ENCODE measurements around the gene KLRC4. TPM values are rescaled to one million over a fixed set of nuclear protein-coding genes. Genes with fewer than 3 reads are reported as not detected.

KLRC4 gene
- total RNA-seq, 1 experiment from 2014 or later: not detected

DNA sequence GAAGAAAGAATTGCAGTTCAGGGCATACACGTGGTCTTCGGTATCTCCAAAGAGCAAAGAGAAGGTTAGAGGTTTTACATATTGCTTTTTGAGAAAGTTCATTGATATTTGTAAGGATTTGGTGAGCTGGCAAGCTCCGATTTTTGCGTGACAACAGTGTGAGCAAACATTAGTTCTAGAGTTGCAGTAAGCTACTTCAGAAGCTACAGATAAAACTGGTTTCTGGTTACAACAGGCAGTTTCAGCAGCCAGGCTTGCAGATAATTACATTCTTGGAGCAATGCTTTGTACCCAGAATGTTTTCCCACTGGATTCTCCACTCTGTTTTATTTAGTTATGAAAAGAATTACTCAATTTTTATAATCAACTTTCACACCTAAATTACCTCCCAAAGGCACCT is 47.9 kb downstream of the KLRC4 start:
- peaks cover 28% of the 10 kb centered on the region for H3K4me1 Mint-ChIP-seq
- peak overlapping the region; percentile 12 for H3K4me3 Mint-ChIP-seq
- DNase-seq (ENCODE audit: low spot score): no peak
- POLR2A ChIA-PET: no interaction called here
- TF ChIP-seq, protein P1, sequence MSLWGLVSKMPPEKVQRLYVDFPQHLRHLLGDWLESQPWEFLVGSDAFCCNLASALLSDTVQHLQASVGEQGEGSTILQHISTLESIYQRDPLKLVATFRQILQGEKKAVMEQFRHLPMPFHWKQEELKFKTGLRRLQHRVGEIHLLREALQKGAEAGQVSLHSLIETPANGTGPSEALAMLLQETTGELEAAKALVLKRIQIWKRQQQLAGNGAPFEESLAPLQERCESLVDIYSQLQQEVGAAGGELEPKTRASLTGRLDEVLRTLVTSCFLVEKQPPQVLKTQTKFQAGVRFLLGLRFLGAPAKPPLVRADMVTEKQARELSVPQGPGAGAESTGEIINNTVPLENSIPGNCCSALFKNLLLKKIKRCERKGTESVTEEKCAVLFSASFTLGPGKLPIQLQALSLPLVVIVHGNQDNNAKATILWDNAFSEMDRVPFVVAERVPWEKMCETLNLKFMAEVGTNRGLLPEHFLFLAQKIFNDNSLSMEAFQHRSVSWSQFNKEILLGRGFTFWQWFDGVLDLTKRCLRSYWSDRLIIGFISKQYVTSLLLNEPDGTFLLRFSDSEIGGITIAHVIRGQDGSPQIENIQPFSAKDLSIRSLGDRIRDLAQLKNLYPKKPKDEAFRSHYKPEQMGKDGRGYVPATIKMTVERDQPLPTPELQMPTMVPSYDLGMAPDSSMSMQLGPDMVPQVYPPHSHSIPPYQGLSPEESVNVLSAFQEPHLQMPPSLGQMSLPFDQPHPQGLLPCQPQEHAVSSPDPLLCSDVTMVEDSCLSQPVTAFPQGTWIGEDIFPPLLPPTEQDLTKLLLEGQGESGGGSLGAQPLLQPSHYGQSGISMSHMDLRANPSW (CRISPR knock-in tag; conservative IDR thresholded peaks at IDR 0.05; ENCODE audit: low read depth): no peak
- TF ChIP-seq TP53 (CRISPR knock-in tag; IDR thresholded peaks at IDR 0.05): no peak
- TF ChIP-seq ZNF232 (CRISPR knock-in tag; IDR thresholded peaks at IDR 0.05): no peak
- no peak for TF ChIP-seq MXD4 (CRISPR knock-in tag; IDR thresholded peaks at IDR 0.05; ENCODE audit: borderline replicate concordance)
- TF ChIP-seq ZBTB21 (CRISPR knock-in tag; IDR thresholded peaks at IDR 0.05; ENCODE audit: borderline replicate concordance): no peak
- TF ChIP-seq NFE2L1 (CRISPR knock-in tag; IDR thresholded peaks at IDR 0.05): no peak
- TF ChIP-seq GABPB1 (CRISPR knock-in tag; IDR thresholded peaks at IDR 0.05): no peak
- no peak for TF ChIP-seq ZNF317 (CRISPR knock-in tag; IDR thresholded peaks at IDR 0.05; ENCODE audit: borderline replicate concordance, low read depth)
- CTCF ChIA-PET: no interaction called here
- peak overlapping the region; percentile 88 for H3K27ac Mint-ChIP-seq
- H3K9me3 Mint-ChIP-seq: peaks cover 16% of the 10 kb centered on the region
- peaks cover 14% of the 10 kb centered on the region for H3K36me3 Mint-ChIP-seq
- no peak for ATAC-seq
- H3K27me3 Mint-ChIP-seq (ENCODE audit: low read depth): no peaks in the 10 kb centered on the region

- peaks cover 14% of the 10 kb centered on the region for H3K36me3 Mint-ChIP-seq
- CTCF ChIA-PET: no interaction called here
- ATAC-seq: peak; percentile 47
- H3K4me1 Mint-ChIP-seq: peaks cover 28% of the 10 kb centered on the region
- H3K27me3 Mint-ChIP-seq (ENCODE audit: low read depth): no peaks in the 10 kb centered on the region
- POLR2A ChIA-PET: no interaction called here
- no peak for DNase-seq (ENCODE audit: low spot score)
- peaks cover 16% of the 10 kb centered on the region for H3K9me3 Mint-ChIP-seq
- H3K4me3 Mint-ChIP-seq: peak overlapping the region; percentile 12; the same call in 1 of the 2 replicates
- peak overlapping the region; percentile 88 for H3K27ac Mint-ChIP-seq
- TF ChIP-seq, protein P2, sequence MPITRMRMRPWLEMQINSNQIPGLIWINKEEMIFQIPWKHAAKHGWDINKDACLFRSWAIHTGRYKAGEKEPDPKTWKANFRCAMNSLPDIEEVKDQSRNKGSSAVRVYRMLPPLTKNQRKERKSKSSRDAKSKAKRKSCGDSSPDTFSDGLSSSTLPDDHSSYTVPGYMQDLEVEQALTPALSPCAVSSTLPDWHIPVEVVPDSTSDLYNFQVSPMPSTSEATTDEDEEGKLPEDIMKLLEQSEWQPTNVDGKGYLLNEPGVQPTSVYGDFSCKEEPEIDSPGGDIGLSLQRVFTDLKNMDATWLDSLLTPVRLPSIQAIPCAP (CRISPR knock-in tag; IDR thresholded peaks at IDR 0.05): no peak
These were observed 48.5 kb downstream of the KLRC4 start for GRCh38 chr12:10361084-10361483.

DNA sequence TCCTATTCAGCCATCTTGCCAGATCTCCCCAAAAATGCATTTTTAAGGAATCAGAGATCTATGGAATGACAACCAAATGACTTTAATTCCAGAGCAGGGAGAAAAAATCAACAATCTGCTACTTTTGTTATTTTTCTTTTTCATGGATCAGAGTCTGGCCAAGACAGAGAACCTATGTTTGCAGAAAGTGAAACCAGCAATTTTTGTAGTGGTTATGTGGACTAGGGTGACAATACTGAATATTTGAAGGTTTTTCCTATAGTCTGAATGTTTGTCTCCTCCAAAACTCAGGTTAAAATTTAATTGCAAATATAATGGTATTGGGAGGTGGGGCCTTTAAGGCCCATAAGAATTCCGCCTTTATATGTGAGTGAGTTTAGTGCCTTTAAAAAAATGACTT is 50.6 kb downstream of the KLRC4 start:
- H3K4me1 Mint-ChIP-seq: peaks cover 35% of the 10 kb centered on the region
- H3K27ac Mint-ChIP-seq: 0 out of 2 replicates have a peak overlapping the region, but pooled peaks have one; percentile 32
- H3K27me3 Mint-ChIP-seq (ENCODE audit: low read depth): no peaks in the 10 kb centered on the region
- TF ChIP-seq ZNF532 (CRISPR knock-in tag; IDR thresholded peaks at IDR 0.05; ENCODE audit: borderline replicate concordance) (no peak), MYBL2 (CRISPR knock-in tag; IDR thresholded peaks at IDR 0.05) (no peak), ELF4 (CRISPR knock-in tag; IDR thresholded peaks at IDR 0.05; ENCODE audit: low read depth) (no peak), ZBTB43 (CRISPR knock-in tag; IDR thresholded peaks at IDR 0.05) (no peak), JUN (CRISPR knock-in tag; IDR thresholded peaks at IDR 0.05) (no peak), CBFB (CRISPR knock-in tag; IDR thresholded peaks at IDR 0.05; ENCODE audit: low read depth) (no peak)
- TF ChIP-seq, protein P3, sequence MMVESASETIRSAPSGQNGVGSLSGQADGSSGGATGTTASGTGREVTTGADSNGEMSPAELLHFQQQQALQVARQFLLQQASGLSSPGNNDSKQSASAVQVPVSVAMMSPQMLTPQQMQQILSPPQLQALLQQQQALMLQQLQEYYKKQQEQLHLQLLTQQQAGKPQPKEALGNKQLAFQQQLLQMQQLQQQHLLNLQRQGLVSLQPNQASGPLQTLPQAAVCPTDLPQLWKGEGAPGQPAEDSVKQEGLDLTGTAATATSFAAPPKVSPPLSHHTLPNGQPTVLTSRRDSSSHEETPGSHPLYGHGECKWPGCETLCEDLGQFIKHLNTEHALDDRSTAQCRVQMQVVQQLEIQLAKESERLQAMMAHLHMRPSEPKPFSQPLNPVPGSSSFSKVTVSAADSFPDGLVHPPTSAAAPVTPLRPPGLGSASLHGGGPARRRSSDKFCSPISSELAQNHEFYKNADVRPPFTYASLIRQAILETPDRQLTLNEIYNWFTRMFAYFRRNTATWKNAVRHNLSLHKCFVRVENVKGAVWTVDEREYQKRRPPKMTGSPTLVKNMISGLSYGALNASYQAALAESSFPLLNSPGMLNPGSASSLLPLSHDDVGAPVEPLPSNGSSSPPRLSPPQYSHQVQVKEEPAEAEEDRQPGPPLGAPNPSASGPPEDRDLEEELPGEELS (CRISPR knock-in tag; IDR thresholded peaks at IDR 0.05): no peak
- H3K4me3 Mint-ChIP-seq: no peak overlapping the region
- ChIA-PET POLR2A (no interaction called here), CTCF (no interaction called here)
- DNase-seq (ENCODE audit: low spot score): no peak
- no peak for ATAC-seq
- H3K9me3 Mint-ChIP-seq: peaks cover 16% of the 10 kb centered on the region
- H3K36me3 Mint-ChIP-seq: peaks cover 14% of the 10 kb centered on the region

Measured in WTC11 (cell line).